D341Med (cell line): ENCODE data around the gene FLNA.
A peak's percentile ranks its signal among the peaks of the same experiment; 100 is the strongest.

Experiments used
- DNase-seq: peaks from one replicate; pipeline ENCODE4 v3.0.0; 2012; ENCODE audit warnings: low spot score

Gene FLNA

DNA sequence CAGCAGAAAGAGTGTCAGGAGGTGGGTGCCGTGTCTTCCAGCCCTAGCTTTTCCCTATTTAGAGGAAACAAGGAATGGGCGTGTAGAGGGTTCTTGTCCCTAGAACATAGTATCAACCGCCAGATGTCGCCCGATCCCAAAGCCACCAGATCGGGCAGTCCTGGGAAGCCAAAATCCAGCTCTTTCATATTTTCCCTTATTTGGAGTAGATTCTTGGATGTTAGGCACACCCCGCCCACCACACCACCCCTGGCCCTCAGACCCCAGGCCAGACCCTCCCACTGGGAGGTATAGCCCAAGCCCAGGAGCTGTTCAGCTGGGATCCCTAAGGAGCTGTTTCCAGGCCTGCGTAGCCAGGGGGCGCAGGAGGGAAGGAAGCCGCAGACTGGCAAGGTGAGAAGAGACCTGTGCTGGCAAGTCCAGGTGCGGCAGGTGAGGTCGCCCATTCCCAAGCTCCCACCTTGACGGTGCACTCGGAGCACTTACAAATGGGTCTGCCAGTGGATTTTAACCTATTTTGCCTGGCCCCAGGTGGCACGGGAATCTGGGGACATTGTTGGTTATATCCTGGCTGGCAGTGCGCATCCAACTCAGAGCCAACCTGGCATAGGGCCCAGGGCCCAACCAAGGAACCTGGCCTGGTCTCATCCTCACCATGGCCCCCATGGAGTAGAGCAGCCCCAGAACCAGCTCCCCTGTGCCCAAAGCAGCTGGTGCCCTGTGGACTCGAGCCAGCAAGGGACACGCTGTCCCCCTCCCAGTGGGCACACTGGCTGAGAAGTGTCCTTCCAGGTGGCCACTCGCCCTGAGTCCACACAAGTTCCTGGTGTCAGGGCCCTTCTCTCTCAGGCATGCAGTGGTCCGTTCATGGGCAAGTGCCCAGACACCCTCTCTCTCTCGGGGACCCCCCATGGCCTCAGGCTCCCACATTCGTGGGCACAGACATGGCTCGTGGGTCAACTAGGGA is 811 bp downstream of the FLNA start:
- peak; percentile 56 for DNase-seq

GRCh38 chrX:154372612-154373022 is 1.8 kb downstream of the FLNA start:
- DNase-seq: no peak

GRCh38 chrX:154371789-154372300 is 2.6 kb downstream of the FLNA start:
- DNase-seq: no peak

- peak; percentile 83 for DNase-seq
Observed at GRCh38 chrX:154371017-154371788, 3.2 kb downstream of the FLNA start.

DNA sequence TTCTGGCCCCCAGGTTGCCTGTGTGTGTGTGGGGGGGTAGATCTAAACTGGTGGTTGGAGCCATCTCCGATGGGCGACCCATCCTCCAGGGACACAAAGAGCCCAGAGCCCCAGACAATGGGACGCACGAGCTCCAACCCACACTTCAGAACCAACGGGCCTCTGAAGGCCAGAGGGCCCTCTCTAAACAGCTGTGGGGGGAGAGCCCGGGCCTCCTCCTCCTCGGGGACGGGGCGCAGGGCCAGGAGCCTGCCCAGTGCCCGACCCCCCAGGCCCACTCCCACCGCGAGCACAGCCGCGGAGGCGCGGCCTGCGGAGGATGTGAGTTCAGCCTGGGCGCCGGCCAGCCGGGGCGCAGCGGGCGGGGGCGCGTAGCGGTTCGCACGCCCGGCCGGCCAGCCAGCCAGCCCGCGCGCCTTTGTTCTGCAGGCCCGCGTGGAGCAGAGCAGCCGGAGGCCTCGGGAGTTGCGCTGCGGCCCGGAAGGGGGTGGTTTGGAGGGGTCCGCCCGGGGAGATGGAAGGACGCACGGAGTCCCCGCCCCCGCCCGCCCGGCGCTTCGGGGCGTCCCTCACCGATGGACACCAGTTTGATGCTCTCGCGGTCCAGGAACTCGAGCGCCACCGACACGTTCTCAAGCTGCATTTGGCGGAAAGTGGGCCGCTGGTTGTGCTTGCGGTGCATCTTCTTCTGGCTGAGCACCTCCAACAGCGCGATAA is 4.0 kb downstream of the FLNA start:
- DNase-seq: no peak

GRCh38 chrX:154369449-154370299 is 4.8 kb downstream of the FLNA start:
- peak; percentile 81 for DNase-seq

DNA sequence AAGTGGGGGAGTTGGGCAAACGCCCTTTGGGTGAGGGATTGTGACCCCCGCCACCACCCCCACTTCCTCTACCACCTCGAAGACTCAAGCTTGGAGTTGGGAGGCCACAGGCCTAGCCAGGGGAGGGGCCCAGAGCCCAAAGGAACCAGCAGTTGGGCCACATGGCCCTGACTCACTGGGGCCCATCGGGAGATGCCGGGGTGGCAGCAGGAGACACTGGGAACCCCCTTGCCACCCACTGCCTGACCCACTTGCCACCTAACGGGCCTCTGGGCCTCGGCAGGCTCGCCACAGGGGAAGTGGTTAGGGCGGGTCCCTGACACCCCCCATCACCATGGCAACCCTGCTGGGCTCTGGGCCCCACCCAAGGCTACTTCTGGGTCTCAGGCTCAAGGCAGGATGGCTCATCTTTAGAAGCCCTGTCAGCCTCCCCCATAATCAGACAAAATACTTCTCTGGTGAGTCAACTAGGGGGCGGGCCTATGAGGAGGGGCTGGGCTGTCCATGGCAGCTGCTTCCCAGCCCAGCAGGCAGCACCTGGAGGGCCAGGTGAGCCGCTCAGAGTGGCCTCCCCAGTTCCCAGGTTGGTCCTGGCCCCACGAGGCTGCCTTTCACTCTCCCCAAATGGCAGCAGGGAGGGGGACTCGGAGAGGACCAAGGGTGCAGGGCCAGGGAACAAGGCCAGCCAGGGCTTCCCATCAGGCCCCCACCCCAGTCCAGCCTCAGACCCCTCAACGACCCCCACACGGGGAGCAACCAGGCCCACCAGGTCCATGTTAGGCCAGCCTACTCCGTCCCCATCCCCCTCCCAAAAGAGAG is 5.6 kb downstream of the FLNA start:
- no peak for DNase-seq

DNA sequence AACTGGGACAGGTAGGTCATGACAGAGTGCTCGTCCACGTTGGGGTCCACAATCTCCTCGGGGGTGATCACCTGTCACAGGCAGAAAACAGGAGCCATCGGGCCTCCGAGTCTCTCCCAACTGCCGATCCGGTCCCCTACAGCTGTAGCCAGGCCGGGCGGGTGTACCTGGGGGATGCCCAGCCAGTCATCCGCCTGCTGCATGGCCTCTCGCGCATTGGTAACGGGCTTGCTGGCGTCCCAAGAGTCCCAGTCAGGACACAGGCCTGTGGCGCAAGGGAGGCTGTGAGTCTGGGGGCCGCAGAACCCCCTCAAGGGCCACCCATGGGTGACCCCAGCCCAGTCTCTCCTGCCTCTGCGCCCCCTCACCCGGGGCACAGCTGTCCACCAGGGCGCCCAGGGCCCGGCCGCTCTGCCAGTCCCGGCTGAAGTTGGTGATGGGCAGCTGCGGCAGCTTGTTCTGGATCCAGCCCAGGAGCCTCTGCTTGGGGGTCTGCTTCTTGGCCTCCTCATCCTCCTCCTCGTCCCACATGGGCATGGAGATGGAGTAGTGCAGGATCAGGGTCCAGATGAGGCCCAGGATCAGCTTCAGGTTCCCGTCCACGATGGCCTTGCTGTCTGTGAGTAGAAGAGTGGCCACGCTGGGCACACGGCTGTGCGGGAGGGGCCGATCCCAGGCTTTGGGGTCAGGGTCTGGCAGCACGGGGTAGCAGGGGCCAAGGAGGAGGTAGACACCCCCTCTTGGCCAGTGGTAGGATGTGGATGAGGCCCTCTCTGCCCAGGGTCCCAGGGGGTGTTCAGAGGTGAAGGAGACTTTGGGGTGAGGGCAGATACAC is 6.7 kb downstream of the FLNA start:
- no peak for DNase-seq

GRCh38 chrX:154366666-154367055 is 7.8 kb downstream of the FLNA start:
- DNase-seq: no peak

- no peak for DNase-seq
Observed at GRCh38 chrX:154365997-154366665, 8.3 kb downstream of the FLNA start.

GRCh38 chrX:154365052-154365600 is 9.3 kb downstream of the FLNA start:
- DNase-seq: no peak

GRCh38 chrX:154363706-154364439 is 10.6 kb downstream of the FLNA start:
- DNase-seq: no peak

GRCh38 chrX:154362085-154362742 is 12.2 kb downstream of the FLNA start:
- no peak for DNase-seq

GRCh38 chrX:154360155-154360713 is 14.2 kb downstream of the FLNA start:
- DNase-seq: no peak

- DNase-seq: no peak
Observed at GRCh38 chrX:154359362-154360154, 14.9 kb downstream of the FLNA start.

- DNase-seq: no peak
Observed at GRCh38 chrX:154358829-154359228, 15.6 kb downstream of the FLNA start.
